HFF-Myc (cell line): ENCODE results near the gene NECAB3.

ENCODE experiments used
- DNase-seq: peaks from one replicate; pipeline ENCODE4 v3.0.0-alpha.2; 2011; ENCODE audit warnings: low read depth; ENCODE audit errors: extremely low read depth
- H3K4me3 ChIP-seq: replicated peaks from 2 replicates; pipeline ENCODE4 v1.5.1; 2011; ENCODE audit warnings: low read depth, mild to moderate bottlenecking, control low read depth, low read length
- CTCF ChIP-seq: IDR thresholded peaks from 2 replicates; pipeline ENCODE4 v1.5.1; 2012; ENCODE audit warnings: mild to moderate bottlenecking, low read depth, low read length, control low read depth; ENCODE audit errors: missing control alignments

Gene NECAB3

GRCh38 chr20:33656783-33657703 is 17.2 kb downstream of the NECAB3 start:
- TF ChIP-seq CTCF = no peak
- DNase-seq = no peak
- H3K4me3 ChIP-seq = no peak overlapping the region

- no peak for TF ChIP-seq CTCF
- no peak overlapping the region for H3K4me3 ChIP-seq
- no peak for DNase-seq
Measured at GRCh38 chr20:33656010-33656782, 18.0 kb downstream of the NECAB3 start.

GRCh38 chr20:33655164-33655563 is 19.1 kb downstream of the NECAB3 start:
- H3K4me3 ChIP-seq = no peak overlapping the region
- no peak for DNase-seq
- no peak for TF ChIP-seq CTCF

- no peak for DNase-seq
- no peak for TF ChIP-seq CTCF
- H3K4me3 ChIP-seq = no peak overlapping the region
Measured at GRCh38 chr20:33654680-33655161, 19.5 kb downstream of the NECAB3 start.

- no peak for TF ChIP-seq CTCF
- no peak for DNase-seq
- H3K4me3 ChIP-seq = no peak overlapping the region
Measured at GRCh38 chr20:33653900-33654596, 20.2 kb downstream of the NECAB3 start.

- H3K4me3 ChIP-seq = no peak overlapping the region
- DNase-seq = no peak
- peak; percentile 92 for TF ChIP-seq CTCF
Measured at GRCh38 chr20:33653218-33653899, 20.9 kb downstream of the NECAB3 start.
